NOMO-1 (cell line): ENCODE measurements around the gene PKMYT1.

Experiments
- DNase-seq, 2 experiments: peaks; one replicate each; lab custom pipeline; 2025; ENCODE audit not compliant: unreplicated experiment in 2 of 2; lab: John Stamatoyannopoulos, UW

The PKMYT1 gene

DNA sequence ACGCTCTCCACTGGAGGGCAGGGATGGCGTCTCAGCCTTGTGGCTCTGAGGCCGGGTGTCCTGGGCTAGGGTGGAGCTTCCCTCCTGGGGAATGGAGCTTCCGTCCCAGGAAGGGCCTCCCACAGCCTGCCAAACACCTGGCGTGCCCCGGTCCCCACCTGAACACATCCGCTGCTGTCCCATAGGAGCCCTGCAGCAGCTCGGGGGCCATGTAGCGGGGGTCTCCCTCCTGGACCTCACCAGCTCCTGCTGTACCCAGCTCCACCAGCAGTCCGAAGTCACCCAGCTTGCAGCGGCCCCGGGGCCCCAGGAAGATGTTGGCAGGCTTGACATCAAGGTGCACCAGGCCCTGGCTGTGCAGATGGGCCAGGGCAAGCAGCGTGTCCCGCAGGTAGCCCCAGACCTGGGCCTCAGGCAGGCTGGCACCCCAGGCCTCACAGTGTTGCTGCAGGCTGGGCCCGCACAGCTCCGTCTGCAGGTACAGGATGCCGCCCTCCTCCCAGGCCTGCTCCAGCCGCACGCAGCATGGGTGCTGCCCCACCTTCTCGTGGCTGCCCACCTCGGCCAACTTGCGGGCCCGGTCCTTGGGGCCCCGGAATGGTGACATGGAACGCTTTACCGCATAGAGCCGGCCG, 5.0 kb downstream of the PKMYT1 start:
- no peak for DNase-seq

DNA sequence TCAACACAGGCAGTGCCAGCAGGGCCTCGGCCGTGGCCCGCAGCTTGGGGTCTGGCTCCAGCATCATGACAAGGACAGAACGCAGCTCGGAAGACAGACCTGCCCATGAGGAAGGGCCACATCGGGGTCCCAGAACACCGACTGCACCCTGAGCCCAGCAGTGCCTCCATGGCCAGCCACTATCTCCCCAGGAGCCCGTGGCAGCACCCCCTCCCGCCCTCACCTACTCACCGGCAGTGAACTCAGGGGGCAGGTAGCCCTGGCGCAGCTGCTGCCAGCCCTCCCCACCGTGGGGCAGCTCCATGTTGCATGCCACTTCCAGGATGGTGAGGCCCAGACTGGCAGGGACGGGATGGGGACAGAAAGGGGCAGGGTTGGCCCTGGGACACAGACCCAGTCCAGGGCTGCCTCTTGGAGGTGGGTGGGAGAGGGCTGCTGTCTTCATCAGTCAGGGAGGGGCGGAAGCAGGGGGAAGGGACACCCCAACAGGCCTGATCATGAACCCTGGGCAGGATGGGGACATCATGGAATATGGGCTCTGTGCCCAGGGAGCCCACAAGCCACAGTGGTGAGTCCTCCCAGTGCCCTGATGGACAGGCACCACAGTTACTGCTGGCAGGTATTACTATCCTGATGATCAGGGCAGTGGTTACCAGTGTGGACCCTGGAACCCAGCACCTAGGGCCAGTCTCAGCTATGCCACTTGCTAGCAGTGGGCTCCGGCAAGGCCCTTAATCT, 5.8 kb downstream of the PKMYT1 start:
- no peak for DNase-seq

DNA sequence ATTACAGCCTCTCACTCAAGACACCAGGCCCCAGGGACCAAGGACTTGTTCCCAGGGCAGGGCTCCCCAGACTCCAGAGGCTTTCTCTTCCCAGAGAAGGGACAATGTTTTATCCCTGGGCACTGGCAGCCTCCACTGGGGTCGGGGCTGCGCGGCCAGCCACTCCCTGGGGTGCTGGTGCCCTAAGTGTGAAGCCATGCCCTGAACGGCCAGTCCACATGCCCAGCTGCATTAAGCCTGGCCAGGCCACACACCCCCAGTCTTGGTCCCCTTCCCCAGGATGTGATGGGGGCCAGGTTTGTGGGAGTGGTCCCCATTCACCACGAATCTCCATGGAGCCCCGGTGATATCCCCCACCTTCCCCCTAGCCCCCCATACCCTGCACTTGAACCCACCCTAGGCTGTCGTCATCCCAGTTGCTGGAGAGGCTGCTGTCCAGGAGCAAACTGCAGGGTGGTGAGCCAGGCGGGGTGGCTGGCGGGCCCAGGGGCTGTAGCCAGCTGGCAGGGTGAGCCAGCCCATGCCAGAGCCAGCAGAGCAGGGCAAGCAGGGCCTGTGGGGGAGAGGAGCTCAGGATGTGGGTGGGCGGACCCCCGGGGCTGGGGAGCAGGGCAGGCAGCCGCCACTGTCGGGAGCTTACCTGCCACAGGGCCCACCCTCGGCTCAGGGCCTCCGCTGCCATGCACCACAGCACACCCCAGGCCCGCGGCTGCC, 6.5 kb downstream of the PKMYT1 start:
- DNase-seq, result no peak

DNA sequence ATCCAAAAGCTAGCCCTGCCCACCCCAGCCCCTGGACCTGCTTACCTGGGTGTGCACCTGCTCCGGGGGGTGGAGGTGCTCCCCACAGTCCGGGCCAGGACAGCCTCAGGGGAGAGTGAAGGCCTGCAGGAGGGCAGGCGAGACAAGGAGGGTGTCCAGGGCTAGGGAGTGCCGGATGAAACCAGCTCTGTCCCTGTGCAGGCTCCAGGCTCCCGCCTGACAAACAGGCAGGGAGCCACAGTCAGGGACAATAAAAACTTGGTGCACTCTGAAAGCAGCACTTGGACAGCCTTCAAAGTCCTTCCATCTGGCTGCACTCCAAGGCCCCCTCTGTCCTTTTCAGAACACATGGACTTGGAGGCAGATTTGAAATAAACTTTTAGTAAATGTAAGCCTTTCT, 7.2 kb downstream of the PKMYT1 start:
- no peak for DNase-seq

DNA sequence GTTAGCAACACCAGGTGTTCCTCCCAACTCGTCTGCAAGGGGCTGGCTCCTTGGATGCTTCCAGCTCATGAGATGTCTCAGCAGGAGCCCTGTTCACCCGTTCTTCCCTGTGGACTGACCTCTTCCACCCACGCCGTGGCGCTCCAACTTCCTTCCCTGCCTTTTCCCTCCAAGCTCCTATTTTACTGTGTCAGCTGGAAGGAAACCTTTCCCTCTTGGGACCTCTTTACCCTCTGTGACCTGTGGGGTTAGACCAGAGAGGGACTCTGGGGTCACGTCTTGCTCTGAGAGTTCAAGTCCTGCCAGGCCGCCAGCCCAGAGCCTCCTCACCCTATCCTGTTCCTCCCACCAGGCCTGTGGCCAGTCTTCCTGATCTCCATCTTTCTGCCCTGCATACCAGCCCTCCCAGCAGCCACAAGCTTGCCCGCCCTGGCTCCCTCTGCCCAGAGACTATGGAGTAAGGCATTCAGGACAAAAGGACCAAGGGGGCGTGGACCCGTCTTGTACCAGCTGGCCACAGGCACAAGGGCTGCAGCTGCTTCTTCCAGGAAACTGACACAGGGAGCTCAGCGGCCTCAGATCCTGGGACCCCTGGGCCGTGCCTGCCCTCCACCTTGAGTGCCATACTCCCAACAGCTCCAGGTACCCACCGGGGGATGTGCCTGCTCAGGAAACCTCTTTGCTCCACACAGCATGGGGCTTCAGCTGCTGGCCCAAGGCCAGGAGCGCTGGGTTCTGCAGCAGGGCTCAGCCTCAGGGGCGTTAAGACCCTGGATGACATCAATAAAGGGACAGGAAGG, 8.1 kb downstream of the PKMYT1 start:
- DNase-seq, result no peak

DNA sequence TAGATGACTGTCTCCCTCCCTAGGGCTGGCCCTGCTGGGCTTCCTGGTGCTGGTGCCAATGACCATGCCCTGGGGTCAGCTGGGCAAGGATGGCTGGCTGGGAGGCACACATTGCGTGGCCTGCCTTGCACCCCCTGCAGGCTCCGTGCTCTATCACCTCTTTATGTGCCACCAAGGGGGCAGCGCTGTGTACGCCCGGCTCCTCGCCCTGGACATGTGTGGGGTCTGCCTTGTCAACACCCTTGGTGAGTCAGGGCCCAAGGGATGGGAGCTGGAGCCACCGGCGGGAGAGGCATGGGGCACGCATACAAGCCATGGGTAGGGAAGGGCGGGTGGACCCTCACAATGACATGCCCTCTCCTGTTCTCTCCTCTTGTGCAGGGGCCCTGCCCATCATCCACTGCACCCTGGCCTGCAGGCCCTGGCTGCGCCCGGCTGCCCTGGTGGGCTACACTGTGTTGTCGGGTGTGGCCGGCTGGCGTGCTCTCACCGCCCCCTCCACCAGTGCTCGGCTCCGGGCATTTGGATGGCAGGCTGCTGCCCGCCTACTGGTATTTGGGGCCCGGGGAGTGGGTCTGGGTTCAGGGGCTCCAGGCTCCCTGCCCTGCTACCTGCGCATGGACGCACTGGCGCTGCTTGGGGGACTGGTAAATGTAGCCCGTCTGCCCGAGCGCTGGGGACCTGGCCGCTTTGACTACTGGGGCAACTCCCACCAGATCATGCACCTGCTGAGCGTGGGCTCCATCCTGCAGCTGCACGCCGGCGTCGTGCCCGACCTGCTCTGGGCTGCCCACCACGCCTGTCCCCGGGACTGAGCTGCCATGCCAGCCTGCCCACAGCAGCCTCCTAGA, 8.9 kb downstream of the PKMYT1 start:
- DNase-seq, result no peak

DNA sequence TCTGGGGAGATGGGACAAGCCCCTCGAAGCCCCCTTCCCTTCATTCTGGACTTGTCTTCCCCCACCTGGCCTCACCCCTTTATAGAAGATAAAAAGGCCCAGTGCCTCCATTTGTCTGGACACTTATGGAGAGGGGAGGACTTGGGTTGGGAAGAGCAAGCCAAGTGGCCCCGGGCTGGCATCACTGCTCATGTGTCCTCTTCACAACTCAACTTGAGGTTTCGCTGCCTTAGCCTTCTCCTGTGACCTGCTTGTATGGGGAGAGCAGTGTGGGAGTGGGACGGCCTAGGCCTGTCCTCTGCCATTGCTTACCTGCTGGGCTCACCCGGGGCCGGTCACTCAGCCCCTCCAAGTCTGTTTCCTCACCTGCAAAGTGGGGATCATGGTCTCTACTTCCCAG, 9.7 kb downstream of the PKMYT1 start:
- no peak for DNase-seq

DNA sequence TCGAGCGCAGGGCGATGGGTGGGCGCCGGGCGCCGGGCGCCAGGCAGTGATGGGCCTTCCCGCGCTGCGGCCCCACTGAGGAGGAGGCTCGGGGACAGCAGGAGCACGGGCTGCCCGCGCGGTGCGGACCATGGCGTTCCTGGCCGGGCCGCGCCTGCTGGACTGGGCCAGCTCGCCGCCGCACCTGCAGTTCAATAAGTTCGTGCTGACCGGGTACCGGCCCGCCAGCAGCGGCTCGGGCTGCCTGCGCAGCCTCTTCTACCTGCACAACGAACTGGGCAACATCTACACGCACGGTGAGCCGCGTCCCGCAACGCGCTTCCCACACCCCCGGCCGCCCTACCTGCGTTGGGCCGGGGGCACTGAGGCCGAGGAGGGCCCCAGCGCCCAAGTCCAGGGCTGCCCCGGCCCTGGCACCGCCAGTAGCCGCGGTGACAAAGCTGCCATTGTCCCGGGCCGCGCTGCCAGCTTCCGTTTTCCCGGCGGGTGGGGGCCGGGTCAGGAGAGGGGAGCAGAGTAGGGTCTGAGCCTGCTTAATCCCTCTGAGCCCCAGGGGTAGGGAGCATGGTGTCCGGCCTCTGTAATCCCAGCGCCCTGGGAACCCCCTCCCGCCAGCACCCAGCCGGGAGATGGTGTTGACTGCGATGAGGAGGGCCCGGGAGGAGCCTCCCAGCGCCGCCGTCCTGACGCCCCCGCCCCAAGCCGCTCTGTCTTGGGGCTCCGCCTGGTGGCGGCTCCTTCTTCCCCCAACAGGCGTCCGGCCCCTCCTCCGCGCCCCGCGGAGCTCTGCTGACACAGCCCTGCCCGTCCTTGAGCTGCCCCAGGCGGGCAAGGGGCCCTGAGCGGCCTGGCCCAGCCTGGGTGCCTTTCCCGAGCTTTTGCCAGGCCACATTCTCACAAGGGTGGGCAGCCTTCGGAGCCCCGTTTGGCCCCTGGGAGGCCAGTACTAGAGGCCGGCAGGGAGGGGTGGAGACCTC, 10.4 kb downstream of the PKMYT1 start:
- peak; percentile 75 for DNase-seq

DNA sequence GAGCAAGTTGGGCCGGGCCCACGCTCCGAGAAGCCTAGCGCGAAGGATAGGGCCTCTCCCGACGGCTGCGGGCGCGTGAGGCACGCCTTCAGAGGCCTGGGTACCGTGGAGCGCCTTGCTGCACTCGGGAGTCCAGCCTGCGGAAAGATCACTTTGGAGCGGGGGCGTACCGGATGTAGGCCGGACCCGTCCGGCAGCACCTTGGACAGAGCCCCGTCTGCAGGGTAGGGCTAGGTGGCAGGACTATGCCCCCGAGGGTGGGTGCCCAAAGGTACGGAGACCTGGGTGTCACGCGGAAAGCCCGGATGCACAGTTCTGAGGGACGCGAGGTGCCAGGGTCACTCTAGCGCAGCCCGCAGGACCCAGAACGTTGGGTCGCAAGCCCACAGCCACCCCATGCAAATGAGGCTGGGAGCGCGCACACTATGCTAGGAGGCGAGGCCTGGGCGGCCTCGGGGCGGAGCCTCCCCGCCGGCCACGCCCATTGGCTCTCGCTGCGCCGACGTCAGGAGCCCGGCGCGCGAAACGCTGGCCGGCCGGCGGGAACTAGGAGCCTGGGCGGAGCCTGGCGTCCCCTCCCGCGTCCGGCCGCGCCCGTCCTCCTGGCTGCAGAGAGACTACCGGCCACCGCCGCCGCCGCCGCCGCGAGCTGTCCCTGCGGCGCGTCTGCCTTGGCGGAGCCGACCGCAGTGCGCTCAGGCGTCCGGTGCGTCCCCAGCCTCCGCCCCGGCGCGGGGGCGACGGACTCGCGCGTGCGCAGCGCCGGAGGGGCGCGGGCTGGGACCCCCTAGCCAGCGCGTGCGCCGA, 11.3 kb downstream of the PKMYT1 start, which contains the start of gene PAQR4:
PAQR4 (plus strand) TSS at position 611 of the 807 bp plus-strand sequence. CDS start 327 bp downstream, outside the sequence.
- DNase-seq, result peak; percentile 88 to 95

DNA sequence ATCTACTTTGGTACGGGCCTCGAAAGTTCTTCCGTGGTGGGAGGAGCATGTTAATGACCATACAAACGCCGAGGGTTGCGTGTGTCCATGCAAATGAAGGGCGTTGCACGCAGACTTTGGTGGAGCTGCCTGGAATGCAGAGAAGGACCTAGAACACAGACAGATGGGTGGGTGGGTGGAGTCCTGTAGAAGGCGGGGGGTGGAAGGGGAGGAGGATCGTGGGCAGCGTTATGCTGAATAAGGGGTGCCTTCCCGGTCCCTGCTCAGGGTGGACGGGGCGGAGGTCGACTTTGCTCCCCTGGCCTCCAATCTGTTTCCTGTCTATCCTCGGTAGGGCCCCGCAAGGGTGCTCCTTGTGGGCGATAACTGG, 11.9 kb downstream of the PKMYT1 start:
- peak; percentile 53 to 63 for DNase-seq

DNA sequence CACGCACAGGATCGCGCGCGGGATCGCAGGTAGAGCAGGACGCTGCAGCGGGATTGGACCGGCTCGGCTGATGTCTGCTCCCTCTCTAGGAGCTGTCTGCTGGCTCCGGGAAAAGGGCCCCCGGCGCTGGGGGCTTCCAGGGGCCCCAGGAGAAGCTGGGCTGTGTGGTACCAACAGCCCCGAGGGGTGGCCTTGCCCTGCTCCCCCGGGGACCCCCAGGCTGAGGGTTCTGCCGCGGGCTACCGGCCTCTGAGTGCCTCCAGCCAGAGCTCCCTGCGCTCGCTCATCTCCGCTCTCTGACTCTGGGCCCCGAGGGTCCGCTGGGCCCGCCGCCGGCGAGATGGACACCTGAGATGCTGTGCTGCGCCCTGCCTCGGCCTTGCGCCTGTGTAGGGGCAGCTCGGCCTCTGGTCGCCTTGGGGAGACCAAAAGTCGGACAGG, 12.5 kb downstream of the PKMYT1 start:
- DNase-seq, result no peak

DNA sequence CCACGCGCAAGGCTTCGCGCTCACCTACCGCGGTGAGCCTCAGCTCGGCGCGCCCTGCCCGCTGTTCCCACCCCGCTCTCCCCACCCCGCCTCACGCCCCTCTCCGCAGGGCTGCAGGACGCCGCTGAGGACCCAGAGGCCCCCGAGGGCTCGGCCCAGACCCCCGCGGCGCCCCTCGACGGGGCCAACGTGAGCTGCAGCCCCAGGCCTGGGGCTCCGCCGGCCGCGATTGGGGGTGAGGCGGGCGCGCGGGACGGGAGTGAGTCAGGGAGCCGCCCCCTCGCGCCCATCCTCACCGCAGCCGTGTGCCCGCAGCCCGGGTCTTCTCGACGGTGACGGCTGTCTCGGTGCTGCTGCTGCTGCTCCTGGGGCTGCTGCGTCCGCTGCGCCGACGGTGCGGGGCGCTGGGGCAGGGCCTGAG, 13.0 kb downstream of the PKMYT1 start:
- no peak for DNase-seq

DNA sequence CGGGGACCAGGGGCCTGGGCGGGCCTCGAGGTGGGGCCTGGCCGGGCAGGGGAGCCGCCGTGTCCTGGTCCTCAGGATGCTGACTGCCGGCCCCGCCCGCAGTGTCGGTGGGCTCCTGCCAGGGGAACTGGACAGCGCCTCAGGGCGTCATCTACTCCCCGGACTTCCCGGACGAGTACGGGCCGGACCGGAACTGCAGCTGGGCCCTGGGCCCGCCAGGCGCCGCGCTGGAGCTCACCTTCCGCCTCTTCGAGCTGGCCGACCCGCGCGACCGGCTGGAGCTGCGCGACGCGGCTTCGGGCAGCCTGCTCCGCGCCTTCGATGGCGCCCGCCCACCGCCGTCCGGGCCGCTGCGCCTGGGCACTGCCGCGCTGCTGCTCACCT, 13.4 kb downstream of the PKMYT1 start:
- DNase-seq, result no peak

DNA sequence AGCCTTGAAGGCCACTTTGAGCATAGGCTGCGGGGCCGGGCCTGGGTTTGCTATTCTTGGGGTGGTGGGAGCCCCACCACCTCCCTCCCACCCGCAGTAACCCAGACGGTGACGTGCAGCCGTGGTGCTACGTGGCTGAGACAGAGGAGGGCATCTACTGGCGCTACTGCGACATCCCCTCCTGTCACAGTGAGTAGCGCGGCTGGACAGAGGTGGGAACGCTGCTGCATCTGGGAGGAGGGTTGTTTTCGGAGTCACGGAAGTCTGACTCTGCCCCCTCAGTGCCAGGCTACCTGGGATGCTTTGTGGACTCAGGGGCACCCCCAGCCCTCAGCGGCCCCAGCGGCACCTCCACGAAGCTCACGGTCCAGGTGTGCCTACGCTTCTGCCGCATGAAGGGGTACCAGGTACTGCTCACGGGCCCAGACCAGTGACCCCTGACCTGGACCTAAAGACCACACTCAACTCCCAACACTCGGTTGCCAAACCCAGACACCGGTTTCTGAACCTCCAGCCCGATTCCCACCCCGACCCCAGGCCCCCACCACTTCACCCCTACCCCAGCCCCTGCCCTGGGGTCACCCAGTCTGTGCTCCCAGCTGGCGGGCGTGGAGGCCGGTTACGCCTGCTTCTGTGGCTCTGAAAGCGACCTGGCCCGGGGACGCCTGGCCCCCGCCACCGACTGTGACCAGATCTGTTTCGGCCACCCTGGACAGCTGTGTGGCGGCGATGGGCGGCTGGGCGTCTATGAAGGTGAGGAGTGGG, 14.0 kb downstream of the PKMYT1 start:
- DNase-seq, result no peak

DNA sequence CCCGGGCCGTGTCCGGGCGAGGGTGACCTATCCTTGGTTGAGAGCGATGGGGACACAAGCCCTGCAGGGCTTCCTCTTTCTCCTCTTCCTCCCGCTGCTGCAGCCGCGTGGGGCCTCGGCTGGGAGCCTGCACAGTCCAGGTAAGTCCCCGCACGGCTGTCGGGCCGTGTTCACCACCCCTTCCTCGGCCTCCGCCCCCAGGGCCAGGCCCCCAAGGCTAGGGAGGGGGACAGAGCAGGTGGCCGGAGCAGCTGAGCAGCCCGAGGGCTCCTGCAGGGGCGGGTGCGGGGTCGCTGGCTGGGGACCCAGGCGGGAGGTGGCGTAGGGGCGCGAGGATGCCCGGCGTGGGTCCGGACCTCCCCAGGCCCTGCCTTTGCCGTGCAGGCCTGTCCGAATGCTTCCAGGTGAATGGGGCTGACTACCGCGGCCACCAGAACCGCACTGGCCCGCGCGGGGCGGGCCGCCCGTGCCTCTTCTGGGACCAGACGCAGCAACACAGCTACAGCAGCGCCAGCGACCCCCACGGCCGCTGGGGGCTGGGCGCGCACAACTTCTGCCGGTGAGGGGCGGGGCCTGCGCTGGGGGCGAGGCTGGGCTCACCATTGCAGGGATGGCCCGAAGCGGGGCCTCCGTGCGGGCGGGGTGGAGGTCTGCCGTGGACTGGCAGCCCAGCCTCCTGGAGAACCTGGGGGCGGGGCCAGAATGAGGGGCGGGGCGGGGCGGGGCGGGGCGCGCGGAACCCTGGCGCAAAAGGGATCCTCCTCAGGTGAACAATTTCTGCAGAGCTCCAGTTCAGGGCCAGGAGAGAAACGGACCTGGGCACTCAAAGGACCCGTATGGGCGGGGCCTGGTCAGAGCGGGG, 15.5 kb downstream of the PKMYT1 start:
- DNase-seq, result peak; percentile 77 to 88

DNA sequence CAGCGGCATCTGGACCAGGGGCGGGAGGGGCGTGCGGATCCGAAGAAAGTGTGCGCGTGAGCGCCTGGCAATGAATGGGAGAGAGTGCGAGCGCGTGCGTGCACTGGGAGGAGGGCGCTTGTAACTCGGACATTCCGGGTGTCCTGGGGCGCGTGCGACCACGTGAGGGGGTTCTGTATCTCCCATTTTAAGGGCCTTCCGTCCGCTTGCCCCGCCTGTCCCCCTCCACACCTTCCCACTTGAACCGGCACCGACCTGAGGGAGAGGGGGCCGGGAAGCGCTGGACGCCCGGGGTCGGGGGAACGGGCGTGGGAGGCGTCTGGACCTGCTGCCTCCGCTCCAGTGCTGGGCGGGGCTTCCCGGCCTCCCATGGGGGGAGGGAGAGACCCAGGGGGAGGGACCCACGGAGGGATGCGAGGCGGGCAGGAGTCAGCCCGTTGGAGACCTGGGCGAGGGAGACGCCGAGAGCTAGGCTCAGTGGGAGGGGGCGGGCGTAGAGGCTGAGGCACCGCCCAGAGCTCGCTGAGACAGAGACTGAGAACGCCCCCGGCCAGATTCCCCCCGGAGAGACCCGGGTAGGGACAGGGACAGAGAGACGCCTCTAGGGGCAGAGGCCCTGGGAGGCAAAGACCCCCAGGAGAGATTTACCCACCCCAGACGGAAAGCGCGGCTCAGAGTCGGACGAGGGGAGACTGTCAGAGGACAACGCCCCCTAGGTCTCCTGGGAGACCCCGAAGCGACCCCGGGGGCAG, 16.3 kb downstream of the PKMYT1 start, which contains the start of gene KREMEN2:
KREMEN2 (plus strand) TSS at position 553 of the 752 bp plus-strand sequence. CDS start 246 bp downstream, outside the sequence.
- peak in 1 of 2 experiments; percentile 28 for DNase-seq
